HG02840 (cell line): ENCODE data around the gene CCDC3.

ENCODE experiments used
- ATAC-seq: cut with Tn5 transposase; IDR thresholded peaks from one replicate; pipeline ENCODE4 v1.9.1; 2021; ENCODE audit warnings: mild to moderate bottlenecking, moderate library complexity, moderate number of reproducible peaks; ENCODE audit not compliant: unreplicated experiment, low FRiP score

The CCDC3 gene

GRCh38 chr10:12928571-12928970 lies 72.9 kb downstream of the CCDC3 start:
- no peak for ATAC-seq

GRCh38 chr10:12927896-12928295 lies 73.6 kb downstream of the CCDC3 start:
- no peak for ATAC-seq

GRCh38 chr10:12925845-12926244 lies 75.7 kb downstream of the CCDC3 start:
- ATAC-seq, result no peak

GRCh38 chr10:12924911-12925310 lies 76.6 kb downstream of the CCDC3 start:
- ATAC-seq, result no peak

- ATAC-seq, result no peak
These were observed 79.2 kb downstream of the CCDC3 start for GRCh38 chr10:12922117-12922900.

GRCh38 chr10:12921163-12921562 lies 80.3 kb downstream of the CCDC3 start:
- no peak for ATAC-seq

GRCh38 chr10:12919574-12919973 lies 81.9 kb downstream of the CCDC3 start:
- no peak for ATAC-seq

GRCh38 chr10:12916587-12916986 lies 84.9 kb downstream of the CCDC3 start:
- no peak for ATAC-seq

GRCh38 chr10:12915637-12916168 lies 85.8 kb downstream of the CCDC3 start:
- no peak for ATAC-seq

- no peak for ATAC-seq
These were observed 87.4 kb downstream of the CCDC3 start for GRCh38 chr10:12914111-12914510.

GRCh38 chr10:12911795-12912194 lies 89.7 kb downstream of the CCDC3 start:
- no peak for ATAC-seq

- ATAC-seq, result no peak
These were observed 90.7 kb downstream of the CCDC3 start for GRCh38 chr10:12910835-12911234.

GRCh38 chr10:12909836-12910185 lies 91.7 kb downstream of the CCDC3 start:
- no peak for ATAC-seq

- ATAC-seq, result no peak
These were observed 92.2 kb downstream of the CCDC3 start for GRCh38 chr10:12909182-12909835.

- no peak for ATAC-seq
These were observed 92.7 kb downstream of the CCDC3 start for GRCh38 chr10:12908773-12909172.

GRCh38 chr10:12907656-12908055 lies 93.9 kb downstream of the CCDC3 start:
- no peak for ATAC-seq

GRCh38 chr10:12906051-12906541 lies 95.4 kb downstream of the CCDC3 start:
- ATAC-seq, result no peak

GRCh38 chr10:12905067-12905466 lies 96.4 kb downstream of the CCDC3 start:
- ATAC-seq, result no peak

- no peak for ATAC-seq
These were observed 98.6 kb downstream of the CCDC3 start for GRCh38 chr10:12902851-12903358.

- ATAC-seq, result no peak
These were observed 99.4 kb downstream of the CCDC3 start for GRCh38 chr10:12902135-12902572.

GRCh38 chr10:12899546-12899945 lies 102.0 kb downstream of the CCDC3 start:
- ATAC-seq, result no peak
